DMS 273 treated with DMSO at 0.1 percent for 48 hours (cell line): Measurements from ENCODE around the gene GPATCH2L.

Experiments used
- DNase-seq: peaks from one replicate; lab custom pipeline; 2025; lab: John Stamatoyannopoulos, UW

The GPATCH2L gene

GRCh38 chr14:76201162-76201561, 49.4 kb downstream of the GPATCH2L start:
- no peak for DNase-seq

- no peak for DNase-seq
Measured at GRCh38 chr14:76203086-76204001, 51.6 kb downstream of the GPATCH2L start.

GRCh38 chr14:76204461-76205230, 52.9 kb downstream of the GPATCH2L start:
- no peak for DNase-seq

GRCh38 chr14:76205708-76206107, 54.0 kb downstream of the GPATCH2L start:
- DNase-seq = no peak

- DNase-seq = no peak
Measured at GRCh38 chr14:76208340-76208739, 56.6 kb downstream of the GPATCH2L start.

- no peak for DNase-seq
Measured at GRCh38 chr14:76212242-76212641, 60.5 kb downstream of the GPATCH2L start.

GRCh38 chr14:76217179-76217578, 65.5 kb downstream of the GPATCH2L start:
- no peak for DNase-seq

GRCh38 chr14:76218662-76219061, 66.9 kb downstream of the GPATCH2L start:
- no peak for DNase-seq

- DNase-seq = no peak
Measured at GRCh38 chr14:76219873-76220272, 68.2 kb downstream of the GPATCH2L start.

- DNase-seq = no peak
Measured at GRCh38 chr14:76227450-76228050, 75.8 kb downstream of the GPATCH2L start.

- DNase-seq = no peak
Measured at GRCh38 chr14:76228138-76228537, 76.4 kb downstream of the GPATCH2L start.

- no peak for DNase-seq
Measured at GRCh38 chr14:76232800-76233199, 81.1 kb downstream of the GPATCH2L start.

- no peak for DNase-seq
Measured at GRCh38 chr14:76235628-76236027, 83.9 kb downstream of the GPATCH2L start.

GRCh38 chr14:76236172-76237130, 84.7 kb downstream of the GPATCH2L start:
- DNase-seq = no peak

GRCh38 chr14:76237349-76237990, 85.7 kb downstream of the GPATCH2L start:
- DNase-seq = no peak

GRCh38 chr14:76245097-76245496, 93.4 kb downstream of the GPATCH2L start:
- DNase-seq = no peak

- DNase-seq = no peak
Measured at GRCh38 chr14:76250302-76250701, 98.6 kb downstream of the GPATCH2L start.

GRCh38 chr14:76252471-76252870, 100.7 kb downstream of the GPATCH2L start:
- DNase-seq = no peak

- no peak for DNase-seq
Measured at GRCh38 chr14:76253111-76253510, 101.4 kb downstream of the GPATCH2L start.

- DNase-seq = no peak
Measured at GRCh38 chr14:76256545-76256944, 104.8 kb downstream of the GPATCH2L start.
